DMS79 (cell line): ENCODE data around the gene B3GALT2.

Experiments
- DNase-seq: peaks from one replicate; lab custom pipeline; 2025; lab: John Stamatoyannopoulos, UW

B3GALT2 gene

GRCh38 chr1:193181985-193182384, 4.4 kb downstream of the B3GALT2 start:
- DNase-seq: no peak

- no peak for DNase-seq
These were observed 4.9 kb downstream of the B3GALT2 start for GRCh38 chr1:193181536-193181935.

- DNase-seq: no peak
These were observed 7.3 kb downstream of the B3GALT2 start for GRCh38 chr1:193179094-193179493.

- DNase-seq: no peak
These were observed 9.6 kb downstream of the B3GALT2 start for GRCh38 chr1:193176788-193177187.

GRCh38 chr1:193176113-193176512, 10.3 kb downstream of the B3GALT2 start:
- DNase-seq: no peak

- no peak for DNase-seq
These were observed 29.1 kb downstream of the B3GALT2 start for GRCh38 chr1:193157360-193157759.

- no peak for DNase-seq
These were observed 29.6 kb downstream of the B3GALT2 start for GRCh38 chr1:193156822-193157142.

- no peak for DNase-seq
These were observed 30.1 kb downstream of the B3GALT2 start for GRCh38 chr1:193156117-193156821.

GRCh38 chr1:193144999-193145398, 41.4 kb downstream of the B3GALT2 start:
- DNase-seq: no peak

- DNase-seq: no peak
These were observed 42.0 kb downstream of the B3GALT2 start for GRCh38 chr1:193144361-193144938.

GRCh38 chr1:193143285-193143684, 43.1 kb downstream of the B3GALT2 start:
- DNase-seq: no peak

GRCh38 chr1:193142409-193142808, 44.0 kb downstream of the B3GALT2 start:
- no peak for DNase-seq

- no peak for DNase-seq
These were observed 44.6 kb downstream of the B3GALT2 start for GRCh38 chr1:193141804-193142203.

- DNase-seq: no peak
These were observed 46.2 kb downstream of the B3GALT2 start for GRCh38 chr1:193140254-193140653.

- no peak for DNase-seq
These were observed 55.0 kb downstream of the B3GALT2 start for GRCh38 chr1:193131266-193131860.
